ENCODE data around the gene SMAD3.

- TF ChIP-seq MAX (IDR thresholded peaks at IDR 0.05), result no peak
- TF ChIP-seq POLR2A (IDR thresholded peaks at IDR 0.05; ENCODE audit: borderline replicate concordance, extremely low read depth, insufficient read depth, insufficient read length), result no peak
- TF ChIP-seq EZH2 (IDR thresholded peaks at IDR 0.05), result no peak
- TF ChIP-seq CEBPB (IDR thresholded peaks at IDR 0.05; ENCODE audit: low read depth), result no peak
- no peak for TF ChIP-seq POLR2AphosphoS5 (IDR thresholded peaks at IDR 0.05; ENCODE audit: low read depth, low read length)
- no peak for TF ChIP-seq SP1 (IDR thresholded peaks at IDR 0.05; ENCODE audit: low read depth)
- no peak for TF ChIP-seq REST (IDR thresholded peaks at IDR 0.05; ENCODE audit: low read depth)
Measured at GRCh38 chr15:67084561-67084960, 19.2 kb downstream of the SMAD3 start.
